ENCODE data around the gene ACTG2.

ACTG2 gene

DNA sequence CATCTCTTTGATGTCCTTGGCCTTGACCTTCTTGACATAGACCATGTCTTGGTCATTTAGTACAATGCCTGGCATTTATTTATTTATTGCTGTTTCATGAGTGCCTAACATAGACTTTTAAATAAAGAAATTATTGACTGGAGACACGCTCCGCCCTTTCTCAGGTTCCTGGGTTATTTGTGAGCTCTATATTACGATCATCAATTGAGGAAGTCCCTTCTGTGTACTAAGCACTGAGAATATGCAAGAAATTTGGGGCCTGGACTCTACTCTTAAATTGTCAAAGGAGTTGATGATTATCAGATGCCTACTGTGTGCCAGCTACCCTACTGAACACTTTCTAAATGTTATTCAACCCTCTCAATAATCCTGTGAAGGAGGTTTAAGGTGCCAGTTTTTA lies 72.2 kb downstream of the ACTG2 start:
- Histone ChIP-seq H3K4me2 (ENCODE audit: low read length) (no peak overlapping the region), H3K36me3 (ENCODE audit: control insufficient read depth, insufficient read depth, low read length) (no peaks in the 10 kb centered on the region), H3K4me3 (ENCODE audit: low read depth, low read length) (no peak overlapping the region), H3K9ac (no peak overlapping the region), H2AFZ (no peak overlapping the region), H3K4me1 (no peaks in the 10 kb centered on the region), H3K79me2 (no peaks in the 10 kb centered on the region), H3K27ac (no peak overlapping the region), H3K27me3 (ENCODE audit: control insufficient read depth, insufficient read depth, low read length) (no peaks in the 10 kb centered on the region), H3K9me3 (ENCODE audit: control insufficient read depth, low read length) (no peaks in the 10 kb centered on the region)
- TF ChIP-seq CTCF (IDR thresholded peaks at IDR 0.05) = no peak

GRCh38 chr2:73968357-73968937 lies 75.6 kb downstream of the ACTG2 start:
- Histone ChIP-seq H3K9me3 (ENCODE audit: control insufficient read depth, low read length) (no peaks in the 10 kb centered on the region), H3K27me3 (ENCODE audit: control insufficient read depth, insufficient read depth, low read length) (no peaks in the 10 kb centered on the region), H3K4me1 (peaks cover 12% of the 10 kb centered on the region), H3K36me3 (ENCODE audit: control insufficient read depth, insufficient read depth, low read length) (no peaks in the 10 kb centered on the region), H3K4me2 (ENCODE audit: low read length) (no peak overlapping the region), H3K27ac (no peak overlapping the region), H2AFZ (no peak overlapping the region), H3K4me3 (ENCODE audit: low read depth, low read length) (no peak overlapping the region), H3K9ac (no peak overlapping the region), H3K79me2 (no peaks in the 10 kb centered on the region)
- no peak for TF ChIP-seq CTCF (IDR thresholded peaks at IDR 0.05)

DNA sequence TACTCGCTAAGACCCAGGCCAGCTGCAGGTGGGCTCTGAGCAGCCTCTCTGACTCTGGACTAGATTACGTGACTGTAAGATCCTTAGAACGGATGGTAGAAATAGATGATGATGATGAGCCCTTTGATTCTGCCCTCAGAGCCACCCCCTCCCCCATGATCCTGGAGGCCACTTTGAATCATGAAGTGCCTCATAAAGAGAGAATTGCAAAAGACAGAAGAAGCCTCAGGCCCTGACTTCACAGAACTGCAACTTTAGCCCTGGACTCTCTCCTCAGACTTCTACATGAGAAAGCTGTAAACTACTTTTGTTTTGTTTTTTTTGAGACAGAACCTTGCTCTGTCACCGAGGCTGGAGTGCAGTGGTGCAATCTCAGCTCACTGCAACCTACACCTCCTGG lies 76.5 kb downstream of the ACTG2 start:
- Histone ChIP-seq H3K27me3 (ENCODE audit: control insufficient read depth, insufficient read depth, low read length) (no peaks in the 10 kb centered on the region), H3K36me3 (ENCODE audit: control insufficient read depth, insufficient read depth, low read length) (no peaks in the 10 kb centered on the region), H3K4me2 (ENCODE audit: low read length) (no peak overlapping the region), H3K4me3 (ENCODE audit: low read depth, low read length) (no peak overlapping the region), H3K4me1 (peaks cover 12% of the 10 kb centered on the region), H3K9me3 (ENCODE audit: control insufficient read depth, low read length) (no peaks in the 10 kb centered on the region), H3K79me2 (no peaks in the 10 kb centered on the region), H3K27ac (no peak overlapping the region), H3K9ac (no peak overlapping the region), H2AFZ (no peak overlapping the region)
- no peak for TF ChIP-seq CTCF (IDR thresholded peaks at IDR 0.05)

Measured in parathyroid adenoma (tissue), 2 donors.